T-helper 2 cell treated with Interferon-gamma antibody and Interleukin-4, amounts not matched to agents 5 μg/mL and 100 μg/mL, for 36 hours (primary cell): ENCODE measurements around the gene GPR132.

Experiments
- DNase-seq: peaks from one replicate; pipeline ENCODE4 v3.0.0; 2021; ENCODE audit warnings: low spot score
- H3K27ac Mint-ChIP-seq: one replicate; pipeline ENCODE4 v1.8.0; 2021; ENCODE audit warnings: mild to moderate bottlenecking, mixed read lengths
- H3K27me3 Mint-ChIP-seq: one replicate; pipeline ENCODE4 v1.8.0; 2021; ENCODE audit warnings: low read depth, mixed read lengths
- H3K36me3 Mint-ChIP-seq: one replicate; pipeline ENCODE4 v1.8.0; 2021; ENCODE audit warnings: low read depth, mixed read lengths
- H3K4me1 Mint-ChIP-seq: one replicate; pipeline ENCODE4 v1.8.0; 2021; ENCODE audit warnings: low read depth, mixed read lengths
- H3K4me3 Mint-ChIP-seq: one replicate; pipeline ENCODE4 v1.8.0; 2022; ENCODE audit warnings: mild to moderate bottlenecking, moderate library complexity, mixed read lengths
- H3K9me3 Mint-ChIP-seq: one replicate; pipeline ENCODE4 v1.8.0; 2021; ENCODE audit warnings: mixed read lengths

The GPR132 gene

DNA sequence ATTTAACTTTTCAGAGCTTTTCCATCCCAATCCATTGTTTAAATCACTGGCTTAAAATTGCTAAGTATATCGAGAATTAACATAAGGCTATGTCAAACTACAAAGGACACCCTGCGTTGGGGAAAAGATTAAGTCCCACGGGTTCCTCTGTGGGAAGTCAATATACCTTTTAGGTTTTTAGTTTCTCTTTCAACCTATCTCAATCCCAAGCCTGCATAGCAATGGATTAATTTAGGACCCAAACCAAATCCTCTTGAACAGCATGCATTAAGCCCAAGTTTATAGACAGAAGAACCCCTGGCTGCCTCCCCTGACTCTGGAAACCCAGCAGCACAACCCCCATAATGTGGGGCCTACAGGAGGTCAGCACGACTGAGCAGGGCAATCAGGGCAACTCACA, 50.6 kb downstream of the GPR132 start:
- H3K27me3 Mint-ChIP-seq: no peaks in the 10 kb centered on the region
- DNase-seq: no peak
- H3K4me1 Mint-ChIP-seq: peaks cover 49% of the 10 kb centered on the region
- peaks cover 55% of the 10 kb centered on the region for H3K36me3 Mint-ChIP-seq
- H3K9me3 Mint-ChIP-seq: no peaks in the 10 kb centered on the region
- H3K27ac Mint-ChIP-seq: peak overlapping the region; percentile 68
- peak overlapping the region; percentile 43 for H3K4me3 Mint-ChIP-seq

DNA sequence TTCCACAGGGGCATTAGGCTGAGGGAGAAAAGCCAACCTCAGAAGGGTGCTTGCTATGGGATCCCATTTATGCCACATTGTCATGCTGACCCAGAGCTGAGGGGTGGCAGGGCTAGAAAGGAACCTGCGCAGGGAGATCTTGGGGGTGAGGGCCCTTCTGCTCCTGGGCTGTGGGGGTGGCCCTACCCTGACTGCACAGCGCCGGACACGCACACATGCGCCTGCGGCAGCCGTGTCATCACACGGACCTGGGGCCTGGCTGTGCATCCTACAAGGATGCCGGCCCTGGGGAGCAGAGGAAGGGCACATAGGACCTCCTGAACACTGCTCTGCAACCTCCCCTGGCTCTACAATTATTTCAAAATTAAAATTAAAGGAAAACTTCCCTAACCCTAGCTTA, 51.2 kb downstream of the GPR132 start:
- H3K27ac Mint-ChIP-seq: no peak overlapping the region
- H3K4me1 Mint-ChIP-seq: peaks cover 43% of the 10 kb centered on the region
- no peak for DNase-seq
- H3K27me3 Mint-ChIP-seq: no peaks in the 10 kb centered on the region
- no peaks in the 10 kb centered on the region for H3K9me3 Mint-ChIP-seq
- H3K36me3 Mint-ChIP-seq: peaks cover 53% of the 10 kb centered on the region
- H3K4me3 Mint-ChIP-seq: no peak overlapping the region

DNA sequence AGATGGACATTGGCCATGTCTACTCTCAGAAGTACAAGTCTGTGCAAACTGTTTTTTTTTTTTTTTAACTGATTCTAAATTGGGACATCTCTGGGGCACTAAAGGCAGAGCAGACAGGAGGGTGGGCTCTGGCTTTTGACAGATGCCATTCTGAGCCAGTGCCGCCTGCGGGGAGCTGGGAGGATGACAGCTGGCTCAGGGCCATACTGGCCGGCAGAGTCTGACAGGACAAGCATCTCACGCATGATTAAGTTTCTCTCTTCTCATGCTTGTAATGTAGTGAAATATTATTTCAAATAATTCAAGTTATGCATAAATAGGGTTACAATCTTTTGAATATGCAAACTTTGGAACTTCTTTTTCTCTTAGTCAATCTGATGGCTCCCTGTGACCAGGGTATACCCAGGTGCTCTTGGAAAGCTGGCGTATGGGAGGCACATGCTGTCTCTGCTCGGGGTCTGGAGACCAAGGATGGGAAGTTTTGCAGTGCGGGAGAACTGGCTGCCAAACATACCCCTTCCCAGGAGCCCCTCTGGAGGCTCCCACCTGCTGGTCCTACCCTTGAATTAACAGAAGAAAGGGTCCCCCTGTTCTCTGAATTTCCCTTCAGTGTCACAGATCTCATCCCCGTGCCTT, 52.0 kb downstream of the GPR132 start:
- no peak overlapping the region for H3K4me3 Mint-ChIP-seq
- peaks cover 39% of the 10 kb centered on the region for H3K4me1 Mint-ChIP-seq
- H3K27me3 Mint-ChIP-seq: no peaks in the 10 kb centered on the region
- no peak for DNase-seq
- H3K36me3 Mint-ChIP-seq: peaks cover 46% of the 10 kb centered on the region
- H3K9me3 Mint-ChIP-seq: no peaks in the 10 kb centered on the region
- peak overlapping the region; percentile 52 for H3K27ac Mint-ChIP-seq

DNA sequence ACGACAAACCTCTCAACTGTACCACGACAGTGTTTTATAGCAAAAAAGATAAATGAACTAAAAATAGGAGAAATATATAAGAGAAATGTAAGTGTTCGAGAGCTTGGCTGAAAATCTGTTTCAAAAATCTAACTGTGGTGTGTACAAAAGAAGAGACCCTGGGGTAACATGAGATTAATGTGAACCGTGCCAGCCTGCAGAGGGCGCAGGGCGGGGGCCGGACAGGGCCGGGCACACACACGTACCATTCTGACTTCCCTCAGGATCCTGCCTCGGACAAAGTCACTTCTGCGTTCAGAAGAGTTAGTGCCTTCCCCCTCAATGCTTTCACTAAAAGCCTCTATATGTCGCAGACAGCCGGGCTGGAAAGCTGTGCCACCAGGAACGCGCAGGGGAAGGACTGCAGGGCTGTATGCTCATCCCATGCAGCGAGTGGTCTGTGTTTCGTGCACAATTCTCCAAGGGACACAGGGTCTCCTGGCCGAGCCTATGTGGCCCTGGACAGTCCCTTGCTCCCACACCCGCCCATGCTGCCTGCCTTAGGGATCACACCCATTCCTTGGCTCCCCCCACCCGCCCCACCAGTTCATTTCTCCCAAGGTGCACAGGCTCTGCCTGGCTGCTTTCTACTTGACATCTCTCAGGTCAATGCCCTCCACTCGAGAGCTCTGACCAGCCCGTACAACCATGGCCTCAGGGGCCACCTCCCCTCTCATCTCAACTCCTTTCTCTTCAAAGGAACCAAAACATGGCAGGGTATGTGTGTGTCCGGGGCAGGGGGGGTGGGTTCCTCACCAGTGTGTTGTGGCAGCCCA, 52.9 kb downstream of the GPR132 start:
- DNase-seq: no peak
- Mint-ChIP-seq H3K27me3 (no peaks in the 10 kb centered on the region), H3K36me3 (peaks cover 45% of the 10 kb centered on the region), H3K9me3 (no peaks in the 10 kb centered on the region), H3K4me1 (peaks cover 34% of the 10 kb centered on the region), H3K27ac (no peak overlapping the region), H3K4me3 (no peak overlapping the region)

- Mint-ChIP-seq H3K4me1 (peaks cover 28% of the 10 kb centered on the region), H3K4me3 (no peak overlapping the region), H3K9me3 (no peaks in the 10 kb centered on the region), H3K27ac (no peak overlapping the region), H3K36me3 (peaks cover 42% of the 10 kb centered on the region), H3K27me3 (no peaks in the 10 kb centered on the region)
- no peak for DNase-seq
Measured at GRCh38 chr14:105011312-105011990, 53.8 kb downstream of the GPR132 start.

DNA sequence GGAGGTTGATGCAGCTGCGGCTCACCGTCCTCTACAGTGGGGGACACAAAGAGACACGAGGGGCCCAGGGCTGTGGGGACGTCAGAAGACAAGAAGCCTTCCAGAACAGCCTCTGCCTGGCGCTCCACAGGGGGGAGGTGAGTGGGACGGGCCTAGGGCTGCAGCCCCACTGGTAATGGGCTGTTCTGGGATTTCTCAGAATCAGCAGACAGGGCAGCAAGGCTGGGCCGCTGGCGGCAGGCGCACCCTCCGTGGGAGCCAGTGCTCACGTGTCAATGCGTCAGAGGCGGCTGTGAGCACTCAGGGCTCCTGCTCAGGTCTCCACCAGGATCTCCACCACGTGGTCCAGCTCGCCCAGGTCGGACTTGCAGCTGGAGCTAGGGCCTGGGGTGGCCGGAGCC, 54.3 kb downstream of the GPR132 start:
- Mint-ChIP-seq H3K36me3 (peaks cover 38% of the 10 kb centered on the region), H3K9me3 (no peaks in the 10 kb centered on the region), H3K27ac (no peak overlapping the region), H3K4me3 (no peak overlapping the region), H3K4me1 (peaks cover 23% of the 10 kb centered on the region), H3K27me3 (no peaks in the 10 kb centered on the region)
- DNase-seq: no peak

GRCh38 chr14:105010106-105010505, 55.1 kb downstream of the GPR132 start:
- Mint-ChIP-seq H3K27ac (no peak overlapping the region), H3K4me3 (no peak overlapping the region), H3K9me3 (no peaks in the 10 kb centered on the region), H3K27me3 (no peaks in the 10 kb centered on the region), H3K4me1 (peaks cover 16% of the 10 kb centered on the region), H3K36me3 (peaks cover 34% of the 10 kb centered on the region)
- no peak for DNase-seq

- Mint-ChIP-seq H3K4me1 (peaks cover 4% of the 10 kb centered on the region), H3K9me3 (no peaks in the 10 kb centered on the region), H3K36me3 (peaks cover 29% of the 10 kb centered on the region), H3K27ac (no peak overlapping the region), H3K27me3 (no peaks in the 10 kb centered on the region), H3K4me3 (no peak overlapping the region)
- DNase-seq: no peak
Measured at GRCh38 chr14:105007593-105008264, 57.5 kb downstream of the GPR132 start.

DNA sequence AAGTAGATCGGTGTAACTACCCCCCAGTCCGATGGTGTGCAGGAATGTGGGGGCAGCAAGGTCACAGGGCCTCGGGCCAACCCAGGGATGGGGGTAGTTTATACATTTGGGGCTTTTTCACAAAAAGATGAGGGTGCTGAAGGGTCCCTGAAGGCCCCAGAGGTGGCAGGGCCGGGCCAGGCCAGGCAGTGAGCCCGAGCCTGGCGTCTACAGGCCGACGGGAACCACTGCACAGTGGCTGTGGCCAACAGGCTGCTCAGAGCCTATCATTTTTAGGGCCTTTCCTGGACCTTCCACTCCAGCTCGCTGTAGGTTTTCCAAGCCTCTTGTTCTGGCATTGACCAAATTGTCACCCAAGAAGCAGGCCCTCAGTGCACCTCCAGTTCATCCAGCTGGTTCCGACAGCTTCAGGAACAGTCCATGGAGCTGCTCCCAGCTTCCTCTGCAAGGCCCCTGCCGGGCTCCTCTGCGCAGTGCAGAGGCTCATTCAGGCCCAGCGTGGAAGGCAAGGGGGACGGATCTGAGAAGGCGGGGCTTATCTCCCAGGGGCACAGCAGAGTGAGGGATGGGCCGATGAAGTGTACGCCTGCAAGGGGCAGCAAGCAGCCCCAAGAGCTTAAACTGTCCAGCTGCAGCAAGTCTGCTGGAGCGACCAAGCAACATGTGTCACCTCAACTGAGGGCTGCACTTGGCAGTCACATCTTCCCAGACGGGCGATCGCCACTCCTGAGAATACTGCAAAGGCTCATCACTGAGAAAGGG, 58.2 kb downstream of the GPR132 start:
- Mint-ChIP-seq H3K27ac (no peak overlapping the region), H3K9me3 (no peaks in the 10 kb centered on the region), H3K4me3 (no peak overlapping the region), H3K27me3 (no peaks in the 10 kb centered on the region), H3K4me1 (peaks cover 1% of the 10 kb centered on the region), H3K36me3 (peaks cover 26% of the 10 kb centered on the region)
- no peak for DNase-seq

GRCh38 chr14:105005929-105006830, 59.0 kb downstream of the GPR132 start:
- Mint-ChIP-seq H3K27me3 (no peaks in the 10 kb centered on the region), H3K4me1 (no peaks in the 10 kb centered on the region), H3K27ac (no peak overlapping the region), H3K36me3 (peaks cover 22% of the 10 kb centered on the region), H3K9me3 (no peaks in the 10 kb centered on the region), H3K4me3 (no peak overlapping the region)
- DNase-seq: no peak

- Mint-ChIP-seq H3K27me3 (no peaks in the 10 kb centered on the region), H3K27ac (no peak overlapping the region), H3K9me3 (no peaks in the 10 kb centered on the region), H3K4me1 (no peaks in the 10 kb centered on the region), H3K36me3 (peaks cover 25% of the 10 kb centered on the region), H3K4me3 (no peak overlapping the region)
- DNase-seq: no peak
Measured at GRCh38 chr14:105005329-105005928, 59.8 kb downstream of the GPR132 start.
